LoVo (cell line): ENCODE results near the gene MINK1.

Experiments used
- DNase-seq: peaks from one replicate; pipeline ENCODE4 v3.0.0-alpha.2; 2016; ENCODE audit warnings: low spot score

Gene MINK1

DNA sequence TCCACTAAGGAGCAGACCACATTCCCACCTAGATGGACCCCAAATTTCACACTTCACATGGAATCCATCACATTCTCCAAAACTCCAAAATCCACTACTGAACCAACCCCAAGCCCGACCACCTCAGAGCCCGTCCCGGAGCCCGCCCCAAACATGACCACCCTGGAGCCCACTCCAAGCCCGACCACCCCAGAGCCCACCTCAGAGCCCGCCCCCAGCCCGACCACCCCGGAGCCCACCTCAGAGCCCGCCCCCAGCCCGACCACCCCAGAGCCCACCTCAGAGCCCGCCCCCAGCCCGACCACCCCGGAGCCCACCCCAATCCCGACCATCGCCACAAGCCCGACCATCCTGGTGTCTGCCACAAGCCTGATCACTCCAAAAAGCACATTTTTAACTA, 100.5 kb downstream of the MINK1 start:
- DNase-seq: no peak

DNA sequence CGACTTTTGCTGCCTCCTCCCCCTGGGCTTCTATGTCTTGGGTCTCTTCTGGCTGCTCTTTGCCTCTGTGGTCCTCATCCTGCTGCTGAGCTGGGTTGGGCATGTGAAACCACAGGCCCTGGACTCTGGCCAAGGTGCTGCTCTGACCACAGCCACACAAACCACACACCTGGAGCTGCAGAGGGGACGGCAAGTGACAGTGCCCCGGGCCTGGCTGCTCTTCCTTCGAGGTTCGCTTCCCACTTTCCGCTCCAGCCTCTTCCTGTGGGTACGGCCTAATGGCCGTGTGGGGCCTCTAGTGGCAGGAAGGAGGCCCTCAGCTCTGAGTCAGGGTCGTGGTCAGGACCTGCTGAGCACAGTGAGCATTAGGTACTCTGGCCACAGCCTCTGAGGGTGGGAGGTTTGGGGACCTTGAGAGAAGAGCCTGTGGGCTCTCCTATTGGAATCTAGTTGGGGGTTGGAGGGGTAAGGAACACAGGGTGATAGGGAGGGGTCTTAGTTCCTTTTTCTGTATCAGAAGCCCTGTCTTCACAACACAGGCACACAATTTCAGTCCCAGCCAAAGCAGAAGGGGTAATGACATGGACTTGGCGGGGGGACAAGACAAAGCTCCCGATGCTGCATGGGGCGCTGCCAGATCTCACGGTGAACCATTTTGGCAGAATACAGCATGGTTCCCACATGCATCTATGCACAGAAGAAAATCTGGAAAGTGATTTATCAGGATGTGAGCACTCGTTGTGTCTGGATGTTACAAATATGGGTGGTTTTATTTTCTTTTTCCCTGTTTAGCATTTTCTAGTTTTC, 101.2 kb downstream of the MINK1 start:
- DNase-seq: peak; percentile 44

DNA sequence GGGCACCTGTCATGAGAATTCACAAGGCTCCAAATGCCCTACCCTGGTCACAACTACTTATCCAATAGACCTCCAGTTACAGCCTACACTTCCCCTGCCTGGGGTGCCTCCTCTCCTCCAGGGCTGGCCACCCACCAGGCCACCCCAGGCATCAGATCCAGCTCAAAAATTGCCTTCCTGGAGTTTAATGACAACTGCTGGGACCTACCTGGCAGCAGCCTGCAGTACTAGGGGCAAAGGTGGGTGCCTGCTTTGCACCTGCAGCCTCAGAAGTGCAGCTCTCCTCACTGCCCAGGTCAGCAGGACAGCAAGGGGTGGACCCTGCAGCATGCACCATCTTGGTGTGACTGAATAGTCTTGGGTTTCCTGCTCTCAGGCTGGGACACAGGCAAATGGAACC, 102.5 kb downstream of the MINK1 start:
- no peak for DNase-seq

DNA sequence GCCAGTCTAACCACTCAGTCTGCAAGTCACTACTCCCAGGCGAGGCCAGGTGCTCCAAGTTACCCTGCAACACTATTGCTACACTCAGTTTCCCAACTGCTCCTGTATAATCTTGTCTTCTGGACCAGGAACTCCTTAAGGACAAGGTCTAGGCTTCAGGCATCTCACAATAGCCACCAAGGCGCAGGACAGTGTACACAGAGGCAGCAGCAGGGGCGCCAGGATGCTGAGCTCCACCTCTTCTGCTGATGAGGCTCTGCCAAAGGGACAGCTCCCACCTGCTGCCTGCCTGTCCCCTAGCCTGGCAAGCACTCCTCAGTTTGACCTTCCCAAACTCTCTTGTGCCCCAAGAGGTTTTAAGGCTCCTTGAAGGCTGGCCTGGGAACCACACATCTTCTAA, 103.3 kb downstream of the MINK1 start:
- no peak for DNase-seq

DNA sequence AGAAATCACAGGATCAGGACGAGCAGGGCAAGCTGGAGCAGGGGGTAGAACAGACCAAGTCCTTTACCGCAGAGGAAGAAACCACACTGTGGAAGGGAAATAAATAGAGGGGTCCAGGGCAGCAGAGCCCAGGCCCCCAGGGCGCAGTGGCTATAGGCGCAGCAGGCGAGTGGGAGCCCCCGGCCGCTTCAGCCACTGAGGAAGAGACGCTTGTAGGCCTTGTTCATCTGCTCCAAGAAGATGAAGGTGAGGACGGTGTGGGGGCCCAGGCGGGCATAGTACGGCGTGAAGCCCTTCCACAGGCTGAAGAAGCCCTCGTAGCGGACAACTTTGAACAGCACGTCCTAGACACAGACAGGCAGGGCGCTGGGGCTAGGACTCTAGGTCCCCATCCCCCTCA, 104.4 kb downstream of the MINK1 start:
- no peak for DNase-seq

DNA sequence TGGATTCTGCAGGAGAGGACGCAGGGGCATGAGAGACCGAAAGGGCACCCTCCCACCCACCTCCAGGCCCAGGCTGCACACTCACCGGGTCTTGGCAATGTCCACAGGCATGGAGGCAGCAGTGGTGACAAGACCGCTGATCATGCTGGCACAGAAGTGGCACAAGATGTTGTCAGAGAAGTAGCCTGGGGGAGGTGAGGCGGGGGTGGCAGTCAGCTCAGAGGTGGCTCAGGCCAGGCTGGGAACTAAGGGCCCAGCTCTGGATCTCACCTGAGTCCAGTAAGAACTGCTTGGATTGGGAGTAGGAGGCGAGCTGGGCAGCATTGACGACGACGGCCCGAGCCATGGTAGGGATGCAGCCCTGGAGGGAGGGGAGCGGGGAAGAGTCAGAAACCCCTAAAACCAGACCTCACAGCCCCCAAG, 104.9 kb downstream of the MINK1 start:
- DNase-seq: no peak

DNA sequence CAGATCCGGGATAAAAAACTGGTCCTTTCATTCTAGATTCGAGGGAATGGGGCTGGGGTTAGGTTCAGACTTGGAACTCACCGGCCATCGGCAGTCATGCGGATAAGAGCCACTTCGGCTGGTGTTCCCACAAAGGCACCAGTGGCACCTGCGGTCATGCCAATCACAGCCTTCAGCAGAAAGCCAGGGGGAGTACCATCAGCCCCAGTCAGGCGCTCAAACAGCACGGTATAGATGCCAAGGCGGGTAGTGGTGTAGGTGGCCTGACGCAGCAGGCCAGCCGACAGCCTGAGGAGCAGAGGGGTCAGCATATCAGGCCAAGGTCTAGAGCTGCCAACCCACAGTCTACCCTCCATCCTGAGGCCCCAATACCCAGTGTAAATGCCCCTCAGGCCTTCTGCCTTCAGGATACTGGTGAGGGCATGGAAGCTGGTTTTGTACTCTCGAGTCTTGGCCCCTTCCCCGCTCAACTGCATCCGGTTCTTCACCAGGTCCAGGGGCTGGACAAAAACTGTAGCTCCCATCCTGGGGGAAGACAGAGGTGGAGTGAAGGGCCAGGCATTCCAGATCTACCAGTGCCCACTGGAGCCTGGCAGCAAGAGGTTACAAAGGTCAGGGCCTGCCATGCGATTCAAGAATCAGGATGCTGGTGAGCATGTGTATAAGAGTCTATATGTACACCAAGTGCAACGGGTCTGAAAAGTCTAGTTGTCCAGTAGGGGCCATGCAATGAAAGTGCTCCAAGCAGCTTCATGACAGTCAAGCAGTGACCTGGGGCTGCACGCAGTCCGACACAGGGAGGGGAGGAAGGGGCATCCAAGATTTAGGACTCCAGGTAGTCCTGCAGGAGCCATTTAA, 105.8 kb downstream of the MINK1 start:
- no peak for DNase-seq

DNA sequence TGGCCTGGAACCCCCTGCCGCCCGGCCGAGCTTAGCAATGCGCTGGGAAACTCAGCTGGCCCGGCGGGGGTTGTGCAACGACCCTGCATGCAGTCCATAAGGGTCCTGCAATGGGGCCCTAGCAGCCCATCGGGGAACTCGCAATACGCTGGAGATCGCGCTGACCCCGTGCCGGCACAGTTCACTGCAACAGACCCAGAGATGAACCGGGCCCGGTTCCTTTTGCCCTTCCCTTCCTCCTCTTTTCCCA, 106.3 kb downstream of the MINK1 start:
- DNase-seq: no peak

DNA sequence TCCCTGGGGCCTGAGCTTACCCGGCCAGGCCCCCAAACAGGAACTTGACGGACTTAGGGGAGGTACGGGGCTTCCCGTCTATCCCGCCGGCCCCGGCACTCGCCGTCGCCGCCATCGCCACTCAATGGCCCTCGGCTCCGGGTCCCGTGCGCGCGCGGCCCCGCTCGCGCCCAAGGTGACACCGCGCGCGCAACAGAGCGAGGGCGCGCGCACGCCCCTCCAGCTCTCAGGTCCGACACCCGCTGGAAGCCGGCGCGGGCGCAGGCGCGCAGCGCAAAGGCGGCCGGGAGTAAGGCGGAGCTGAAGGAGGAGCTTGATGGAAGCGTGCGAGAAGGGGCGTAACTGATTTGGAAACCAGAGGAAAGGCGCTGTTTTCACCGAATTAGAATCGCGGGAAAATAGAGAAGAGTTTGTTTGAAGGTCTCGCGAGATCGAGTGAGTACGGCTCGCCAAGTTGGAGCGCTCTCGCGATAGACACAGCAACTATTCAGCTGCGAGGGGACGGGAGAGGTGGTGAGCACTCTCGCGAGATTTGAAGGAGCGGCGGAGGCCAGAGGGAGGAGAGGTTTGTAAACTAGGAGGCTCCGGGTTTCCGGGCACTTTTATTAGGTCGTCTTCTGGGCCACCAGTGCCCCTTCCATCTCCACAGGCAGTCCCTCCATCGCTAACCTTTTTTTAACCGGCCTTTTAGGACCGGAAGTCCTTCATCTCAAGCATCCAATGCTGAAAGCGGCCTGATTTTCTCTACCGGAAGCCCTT, 106.8 kb downstream of the MINK1 start, which contains the start of the genes RNF167 and SLC25A11:
RNF167 (plus strand) TSS at position 473 of the 759 bp plus-strand sequence. CDS start 642 bp downstream, outside the sequence.
SLC25A11 (minus strand) TSS at position 251 of the 759 bp plus-strand sequence; CDS start at position 115, 136 bp downstream.
- DNase-seq: peak; percentile 99

DNA sequence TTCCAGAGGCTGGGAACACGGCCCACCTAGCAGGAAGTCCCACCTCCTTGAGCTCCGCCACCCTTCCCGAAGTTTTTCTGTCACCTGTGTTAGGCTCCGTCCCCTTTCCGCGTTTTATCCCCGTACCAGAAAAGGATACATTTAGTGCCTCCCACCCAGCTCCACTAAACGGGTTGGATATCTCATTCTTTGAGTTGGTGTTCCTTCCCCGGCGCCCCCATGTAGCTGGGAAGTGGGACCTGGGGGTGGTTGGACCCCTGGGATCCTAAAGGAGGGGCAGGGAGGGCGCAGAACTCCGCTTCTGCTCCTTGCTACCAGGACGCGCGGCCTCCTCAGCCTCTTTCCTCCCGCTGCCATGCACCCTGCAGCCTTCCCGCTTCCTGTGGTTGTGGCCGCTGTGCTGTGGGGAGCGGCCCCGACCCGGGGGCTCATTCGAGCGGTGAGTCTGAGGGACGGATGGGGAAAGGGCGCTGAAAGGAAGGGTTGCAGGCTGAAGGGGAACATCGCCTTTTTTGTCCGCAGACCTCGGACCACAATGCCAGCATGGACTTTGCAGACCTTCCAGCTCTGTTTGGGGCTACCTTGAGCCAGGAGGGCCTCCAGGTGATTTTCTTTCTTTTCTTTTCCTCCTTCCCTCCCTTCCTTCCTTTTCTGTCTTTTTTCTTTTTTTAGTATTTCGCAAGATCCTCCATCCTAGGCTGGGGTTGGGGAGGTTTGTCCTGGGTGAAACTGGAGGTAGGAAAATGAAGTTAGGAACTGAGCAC, 107.6 kb downstream of the MINK1 start:
- DNase-seq: peak; percentile 89

DNA sequence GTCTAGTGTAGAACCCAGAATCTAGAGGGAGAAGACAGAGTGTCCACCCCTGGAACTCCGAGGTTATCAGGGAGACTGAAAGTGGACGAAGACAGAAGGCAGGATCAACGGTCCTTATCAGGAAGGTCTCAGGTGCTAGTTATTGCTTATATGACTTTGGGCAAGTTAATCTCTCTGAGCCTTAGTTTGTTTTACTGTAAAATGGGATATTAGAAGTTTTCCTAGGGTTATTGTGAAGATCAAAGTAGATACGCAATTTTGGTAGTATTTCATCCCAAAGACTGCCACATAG, 108.1 kb downstream of the MINK1 start:
- DNase-seq: no peak

DNA sequence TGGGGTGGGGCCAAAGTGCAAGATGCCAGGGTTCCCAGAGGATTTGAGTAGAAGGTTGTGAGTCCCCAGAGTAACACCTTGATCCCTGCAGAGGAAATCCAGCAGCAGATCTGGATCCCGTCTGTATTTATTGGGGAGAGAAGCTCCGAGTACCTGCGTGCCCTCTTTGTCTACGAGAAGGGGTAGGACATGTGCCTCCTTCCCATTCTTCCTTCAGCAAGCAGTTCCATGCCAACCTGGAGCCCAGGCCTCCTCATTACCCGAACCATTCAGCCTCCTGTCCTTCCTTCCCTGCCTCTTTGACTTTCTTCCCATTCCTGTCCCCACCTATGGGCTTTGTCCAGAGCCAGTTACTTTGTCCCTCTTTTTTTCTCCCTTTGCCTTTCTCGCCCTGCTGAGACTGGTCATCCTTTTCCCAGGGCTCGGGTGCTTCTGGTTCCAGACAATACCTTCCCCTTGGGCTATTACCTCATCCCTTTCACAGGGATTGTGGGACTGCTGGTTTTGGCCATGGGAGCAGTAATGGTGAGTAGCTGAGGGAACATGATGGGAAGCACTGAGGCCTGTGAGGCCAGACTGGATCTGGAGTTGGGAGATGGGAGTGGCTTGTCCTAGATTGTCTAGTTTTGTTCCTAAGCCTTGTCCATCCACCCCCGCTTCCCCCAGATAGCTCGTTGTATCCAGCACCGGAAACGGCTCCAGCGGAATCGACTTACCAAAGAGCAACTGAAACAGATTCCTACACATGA, 109.8 kb downstream of the MINK1 start:
- DNase-seq: no peak

DNA sequence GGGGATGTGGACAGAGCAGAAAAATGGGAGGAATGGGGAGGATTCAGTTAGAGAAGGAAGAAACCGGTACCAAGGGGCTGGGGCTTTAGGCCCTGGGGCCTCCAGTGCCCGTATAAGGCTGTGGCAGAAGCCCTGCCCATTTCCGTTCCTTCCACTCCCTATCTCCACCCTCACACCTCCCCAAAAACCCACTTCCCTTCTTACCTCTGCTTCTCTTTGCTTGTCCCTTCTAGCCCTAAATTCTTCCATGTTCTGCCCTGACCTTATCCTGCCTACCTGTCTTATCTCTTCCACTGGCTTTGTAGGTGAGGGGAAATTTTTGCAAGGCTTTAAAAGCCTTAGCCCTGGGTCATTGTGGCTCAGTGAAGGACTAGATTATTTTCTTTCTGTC, 111.0 kb downstream of the MINK1 start:
- DNase-seq: no peak

DNA sequence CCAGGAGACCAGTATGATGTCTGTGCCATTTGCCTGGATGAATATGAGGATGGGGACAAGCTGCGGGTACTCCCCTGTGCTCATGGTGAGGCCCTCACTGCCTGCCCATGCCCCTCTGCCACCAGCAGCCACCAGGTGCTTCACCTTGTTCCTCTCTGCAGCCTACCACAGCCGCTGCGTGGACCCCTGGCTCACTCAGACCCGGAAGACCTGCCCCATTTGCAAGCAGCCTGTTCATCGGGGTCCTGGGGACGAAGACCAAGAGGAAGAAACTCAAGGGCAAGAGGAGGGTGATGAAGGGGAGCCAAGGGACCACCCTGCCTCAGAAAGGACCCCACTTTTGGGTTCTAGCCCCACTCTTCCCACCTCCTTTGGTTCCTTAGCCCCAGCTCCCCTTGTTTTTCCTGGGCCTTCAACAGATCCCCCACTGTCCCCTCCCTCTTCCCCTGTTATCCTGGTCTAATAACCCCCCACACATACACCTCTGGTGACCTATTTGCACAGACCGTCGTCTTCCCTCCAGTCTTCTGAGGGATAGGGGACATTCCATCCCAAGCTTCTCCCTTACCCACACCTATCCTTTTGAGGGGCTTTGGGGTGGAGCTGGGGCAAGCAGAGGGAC, 111.5 kb downstream of the MINK1 start:
- DNase-seq: no peak

DNA sequence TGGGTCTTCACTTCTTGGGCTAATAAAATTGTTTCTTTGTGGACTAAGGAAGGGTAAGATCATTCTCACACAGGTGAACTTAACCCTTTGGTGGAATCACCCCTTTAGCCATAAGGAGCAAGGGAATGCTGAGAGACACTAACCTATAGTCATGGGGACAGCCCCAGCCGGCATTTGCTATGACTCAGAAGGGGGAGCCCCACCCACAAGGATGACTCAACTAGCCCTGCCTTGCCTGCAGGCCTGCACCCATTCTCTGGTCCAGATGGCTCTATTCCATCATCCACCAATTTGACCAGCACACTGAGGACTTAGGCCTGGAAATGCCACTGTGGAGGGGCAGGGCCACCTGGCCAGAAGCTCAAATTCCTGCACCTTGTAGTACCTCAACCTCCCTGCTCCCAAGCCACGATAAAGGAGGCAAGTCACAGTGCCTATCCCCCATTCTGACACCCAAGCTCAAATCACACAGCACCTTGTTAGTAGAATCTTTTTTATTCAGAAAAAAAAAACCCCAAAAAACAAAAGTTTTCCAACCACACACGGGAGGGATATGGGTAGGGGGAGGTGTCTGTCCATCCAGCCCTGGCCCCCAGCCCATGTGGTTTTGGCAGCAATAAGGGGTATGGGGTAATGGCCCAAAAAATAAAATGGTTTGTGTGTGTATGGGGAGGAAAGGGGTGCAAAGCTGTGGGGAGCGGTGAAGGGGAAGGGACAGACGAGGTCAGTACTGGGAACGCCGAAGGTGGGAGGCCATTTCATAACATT, 112.2 kb downstream of the MINK1 start:
- peak; percentile 91 for DNase-seq

DNA sequence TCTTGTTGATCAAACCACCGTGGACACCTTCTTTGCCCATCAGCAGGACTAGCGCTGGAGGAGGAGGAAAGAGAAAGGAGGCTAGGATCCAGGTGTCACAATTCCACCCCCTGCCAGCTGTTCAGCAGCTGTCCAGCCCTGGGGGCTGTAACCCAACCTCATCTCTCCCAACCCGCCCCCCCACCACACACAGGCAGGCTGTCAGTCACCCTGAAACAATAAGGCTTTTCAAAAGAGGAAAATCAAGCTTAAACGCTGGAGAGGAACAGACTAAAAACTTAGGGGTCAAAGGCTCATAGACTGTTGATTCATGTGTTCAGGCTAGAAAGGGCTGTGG, 112.8 kb downstream of the MINK1 start:
- no peak for DNase-seq

DNA sequence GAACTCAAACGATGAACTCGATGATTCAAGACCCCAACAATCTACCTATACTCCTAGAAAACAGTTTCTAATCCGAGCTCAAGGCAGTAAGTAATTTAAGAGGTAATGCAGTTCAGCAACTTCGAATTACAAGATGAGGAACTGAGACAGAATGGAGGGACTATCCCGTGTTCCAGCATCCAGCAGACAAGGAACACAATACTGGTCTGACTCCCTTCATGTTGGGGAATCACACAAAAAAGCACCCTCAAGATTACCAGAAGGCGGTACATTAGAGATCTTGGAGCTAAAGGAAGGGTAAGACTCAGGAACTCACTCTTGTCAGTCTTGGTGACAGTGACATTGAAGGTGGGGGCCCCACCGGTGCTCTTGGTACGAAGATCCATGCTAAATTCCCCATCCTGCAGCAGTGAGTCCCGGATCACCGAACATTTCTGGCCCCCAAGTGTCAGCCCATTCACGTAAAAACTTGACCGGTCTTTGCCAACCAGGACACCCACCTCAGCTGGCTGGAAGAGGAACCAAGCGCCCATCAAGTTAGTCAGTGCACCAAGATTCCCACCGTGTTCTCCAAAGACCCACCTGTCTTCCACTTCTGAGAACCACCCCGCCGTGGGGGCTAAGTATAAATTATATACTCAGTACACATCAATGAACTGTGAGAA, 113.3 kb downstream of the MINK1 start:
- no peak for DNase-seq

DNA sequence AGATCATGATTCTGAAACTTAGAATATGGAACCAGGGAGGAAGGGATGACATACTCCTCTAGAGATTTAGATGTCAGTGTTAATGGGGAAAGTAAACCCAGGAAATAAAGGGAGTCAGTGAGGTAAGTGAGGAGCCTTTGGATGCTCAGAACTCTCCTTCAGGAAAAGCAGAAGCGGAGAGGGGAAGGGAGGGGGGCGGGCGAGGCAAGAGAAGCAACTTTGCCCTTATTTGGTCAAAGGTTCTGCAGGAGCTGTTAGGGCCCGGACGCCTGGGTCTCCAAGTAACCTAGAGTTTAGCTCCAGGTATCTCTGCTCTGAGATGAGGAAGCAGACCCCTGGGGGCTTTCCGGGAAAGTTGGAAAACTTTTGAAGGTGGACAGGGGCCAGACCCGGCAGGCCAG, 113.9 kb downstream of the MINK1 start:
- DNase-seq: no peak
